ENCODE results near the gene STPG3. TPM values are rescaled to one million over a fixed set of nuclear protein-coding genes. Genes with fewer than 3 reads are reported as not detected.

STPG3 gene
- total and polyA plus RNA-seq, 9 of the 15 experiments (the other 6 are each of a cell fraction or from before 2014, with no cell fraction given), result not detected

- TF ChIP-seq POLR2AphosphoS2 (IDR thresholded peaks at IDR 0.05; ENCODE audit: low read length) (peak; percentile 53; the same call in 1 of the 2 replicates), SLC30A9 (CRISPR knock-in tag; IDR thresholded peaks at IDR 0.05) (no peak), GABPA (tag; conservative IDR thresholded peaks at IDR 0.05; ENCODE audit: low read depth) (peak; percentile 100), ZKSCAN1 (IDR thresholded peaks at IDR 0.05; ENCODE audit: low read depth, low read length) (0 out of 2 replicates have a peak, but pooled peaks have one; percentile 17), NFATC3 (IDR thresholded peaks at IDR 0.05) (no peak), ZNF23 (CRISPR knock-in tag; IDR thresholded peaks at IDR 0.05) (no peak), L3MBTL2 (IDR thresholded peaks at IDR 0.05) (peak; percentile 57; the same call in 1 of the 2 replicates), SAFB (IDR thresholded peaks at IDR 0.05; ENCODE audit: borderline replicate concordance, low read depth, low read length) (peak; percentile 93), MXI1 (IDR thresholded peaks at IDR 0.05; ENCODE audit: low read depth, low read length) (no peak), CREB3L1 (IDR thresholded peaks at IDR 0.05; ENCODE audit: borderline replicate concordance, low read depth) (0 out of 2 replicates have a peak, but pooled peaks have one; percentile 24), ATF2 (CRISPR knock-in tag; IDR thresholded peaks at IDR 0.05) (no peak), ZNF217 (CRISPR knock-in tag; IDR thresholded peaks at IDR 0.05) (no peak), CHD1 (IDR thresholded peaks at IDR 0.05; ENCODE audit: low read length) (peak; percentile 92), CREB1 (IDR thresholded peaks at IDR 0.05) (0 out of 2 replicates have a peak, but pooled peaks have one; percentile 34), CREB1 (CRISPR knock-in tag; IDR thresholded peaks at IDR 0.05) (no peak), TFAP4 (CRISPR knock-in tag; IDR thresholded peaks at IDR 0.05; ENCODE audit: borderline replicate concordance) (0 out of 2 replicates have a peak, but pooled peaks have one; percentile 29), NR2C2 (CRISPR knock-in tag; IDR thresholded peaks at IDR 0.05) (no peak), NR2C2 (tag; IDR thresholded peaks at IDR 0.05) (peak; percentile 79), E2F1 (CRISPR knock-in tag; IDR thresholded peaks at IDR 0.05) (peak; percentile 77; the same call in 1 of the 2 replicates), MAX (CRISPR knock-in tag; IDR thresholded peaks at IDR 0.05) (peak; percentile 24; the same call in 1 of the 2 replicates)
Observed at GRCh38 chr9:137254624-137255447, 3.8 kb downstream of the STPG3 start, which contains the start of gene NELFB (continued).
